Activated B cell treated with CpG ODN at 0.5 μM for 24 hours (primary cell): ENCODE measurements around the gene CBFA2T3. TPM values are rescaled to one million over a fixed set of nuclear protein-coding genes. Genes with fewer than 3 reads are reported as not detected.
"Not testable (repeated sequence)": the region's sequence is repeated elsewhere in the genome, so short reads cannot be mapped to it uniquely, and the experiment has no call there.

Experiments
- ATAC-seq: fragments of 200-7000 bp; cut with Tn5 transposase; one replicate; pipeline ENCODE4 v1.10.0; 2021; ENCODE audit warnings: low read depth, mild to moderate bottlenecking, moderate library complexity
- CTCF ChIA-PET: fragments of 350-600 bp; sonication (Branson Sonifier 250); formaldehyde crosslinking; loops from one replicate; lab custom pipeline; 2021; ENCODE audit warnings: antibody characterized with exemption; lab: Charles Lee
- POLR2A ChIA-PET: fragments of 350-600 bp; sonication (Branson Sonifier 250); formaldehyde crosslinking; loops from one replicate; lab custom pipeline; 2021; ENCODE audit warnings: antibody characterized with exemption; lab: Charles Lee
- DNase-seq: peaks from one replicate; pipeline ENCODE4 v3.0.0; 2022
- H3K27ac Mint-ChIP-seq: one replicate; pipeline ENCODE4 v1.8.0; 2020; ENCODE audit warnings: mixed read lengths
- H3K27me3 Mint-ChIP-seq: one replicate; pipeline ENCODE4 v1.8.0; 2021; ENCODE audit warnings: mixed read lengths
- H3K36me3 Mint-ChIP-seq: one replicate; pipeline ENCODE4 v1.8.0; 2021; ENCODE audit warnings: low read depth, mixed read lengths
- H3K4me1 Mint-ChIP-seq: one replicate; pipeline ENCODE4 v1.8.0; 2021; ENCODE audit warnings: mixed read lengths
- H3K4me3 Mint-ChIP-seq: one replicate; pipeline ENCODE4 v1.8.0; 2020; ENCODE audit warnings: mild to moderate bottlenecking, mixed read lengths
- H3K9me3 Mint-ChIP-seq: one replicate; pipeline ENCODE4 v1.8.0; 2020; ENCODE audit warnings: mixed read lengths
- intact Hi-C: fragments of 100-400 bp; cut with micrococcal nuclease; formaldehyde crosslinking; loops from one replicate; pipeline ENCODE4 v1.15.1; 2024
- total RNA-seq: library from RNA; stranded (reverse); gene quantifications from 2 replicates; pipeline ENCODE4 v1.2.3, GENCODE V29; 2022
- TF ChIP-seq, protein P1 (sequence below): fragments of 200-600 bp; IDR thresholded peaks from one replicate; pipeline ENCODE4 v1.8.0; 2022; ENCODE audit warnings: antibody characterized with exemption, mild to moderate bottlenecking

The CBFA2T3 gene
- total RNA-seq, 1 donor from 2014 or later = 63.3 TPM

DNA sequence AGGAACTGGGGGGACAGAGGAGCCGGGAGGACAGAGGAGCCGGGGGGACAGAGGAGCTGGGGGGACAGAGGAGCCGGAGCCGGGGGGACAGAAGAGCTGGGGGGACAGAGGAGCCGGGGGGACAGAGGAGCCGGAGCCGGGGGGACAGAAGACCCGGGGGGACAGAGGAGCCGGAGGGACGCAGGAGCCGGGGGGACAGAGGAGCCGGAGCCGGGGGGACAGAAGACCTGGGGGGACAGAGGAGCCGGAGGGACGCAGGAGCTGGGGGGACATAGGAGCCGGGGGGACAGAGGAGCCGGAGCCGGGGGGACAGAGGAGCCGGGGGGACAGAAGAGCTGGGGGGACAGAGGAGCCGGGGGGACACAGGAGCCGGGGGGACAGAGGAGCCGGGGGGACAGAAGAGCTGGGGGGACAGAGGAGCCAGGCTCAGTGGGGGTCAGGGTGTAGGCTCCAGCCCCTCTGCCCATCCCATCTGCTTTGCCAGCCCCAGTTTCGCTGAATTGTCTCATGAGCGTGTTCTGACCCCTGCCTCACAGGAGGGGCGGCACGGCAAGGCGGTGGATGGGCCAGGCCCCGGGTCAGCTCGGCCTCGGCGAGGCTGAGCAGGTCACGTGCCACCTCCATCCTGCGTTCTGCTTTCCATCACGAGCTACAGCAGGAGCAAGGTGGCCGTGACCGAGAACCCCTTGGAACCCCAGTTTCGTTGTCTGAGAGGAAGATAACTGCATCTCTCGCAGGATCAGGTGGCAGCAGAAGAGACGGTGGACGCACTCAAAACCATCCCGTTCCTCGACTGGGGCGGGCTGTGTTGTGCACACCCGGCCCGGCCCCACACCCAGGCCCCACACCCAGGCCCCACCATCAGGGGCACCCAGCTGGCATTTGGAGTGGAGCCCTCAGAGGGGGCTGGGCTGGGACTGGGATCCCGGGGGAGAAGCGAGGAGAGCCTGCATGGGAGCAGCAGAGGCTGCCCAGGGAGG, 26.1 kb upstream of the CBFA2T3 start:
- ATAC-seq = no peak

DNA sequence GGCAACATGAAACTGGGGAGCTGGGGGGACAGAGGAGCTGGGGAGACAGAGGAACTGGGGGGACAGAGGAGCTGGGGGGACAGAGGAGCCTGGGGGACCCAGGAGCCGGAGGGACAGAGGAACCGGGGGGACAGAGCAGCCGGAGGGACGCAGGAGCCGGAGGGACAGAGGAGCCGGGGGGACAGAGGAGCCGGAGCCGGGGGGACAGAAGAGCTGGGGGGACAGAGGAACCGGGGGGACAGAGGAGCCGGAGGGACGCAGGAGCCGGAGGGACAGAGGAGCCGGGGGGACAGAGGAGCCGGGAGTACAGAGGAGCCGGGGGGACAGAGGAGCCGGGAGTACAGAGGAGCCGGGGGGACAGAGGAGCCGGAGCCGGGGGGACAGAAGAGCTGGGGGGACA, 25.1 kb upstream of the CBFA2T3 start:
- ATAC-seq, H3K36me3 Mint-ChIP-seq, H3K27ac Mint-ChIP-seq, intact Hi-C loops, H3K4me3 Mint-ChIP-seq, CTCF ChIA-PET, DNase-seq: not testable (repeated sequence)
- Mint-ChIP-seq H3K4me1 (peaks cover 31% of the 10 kb centered on the region), H3K27me3 (peaks cover 26% of the 10 kb centered on the region), H3K9me3 (peaks cover 11% of the 10 kb centered on the region)
- POLR2A ChIA-PET = interaction anchor here (1.3 kb wide), 1 partner anchor 33 kb away, joined by 5 read pairs; no protein-coding TSS in a partner anchor

More for the DNA sequence above, 26.1 kb upstream of the CBFA2T3 start:
- H3K36me3 Mint-ChIP-seq = no peaks in the 10 kb centered on the region
- intact Hi-C loops = no loop called here
- CTCF ChIA-PET = no interaction called here
- no peak overlapping the region for H3K27ac Mint-ChIP-seq
- H3K4me3 Mint-ChIP-seq = no peak overlapping the region
- POLR2A ChIA-PET = interaction anchor here (0.6 kb wide), 1 partner anchor 62 kb away, joined by 4 read pairs; no protein-coding TSS in a partner anchor
- DNase-seq = no peak
- TF ChIP-seq, protein P1, sequence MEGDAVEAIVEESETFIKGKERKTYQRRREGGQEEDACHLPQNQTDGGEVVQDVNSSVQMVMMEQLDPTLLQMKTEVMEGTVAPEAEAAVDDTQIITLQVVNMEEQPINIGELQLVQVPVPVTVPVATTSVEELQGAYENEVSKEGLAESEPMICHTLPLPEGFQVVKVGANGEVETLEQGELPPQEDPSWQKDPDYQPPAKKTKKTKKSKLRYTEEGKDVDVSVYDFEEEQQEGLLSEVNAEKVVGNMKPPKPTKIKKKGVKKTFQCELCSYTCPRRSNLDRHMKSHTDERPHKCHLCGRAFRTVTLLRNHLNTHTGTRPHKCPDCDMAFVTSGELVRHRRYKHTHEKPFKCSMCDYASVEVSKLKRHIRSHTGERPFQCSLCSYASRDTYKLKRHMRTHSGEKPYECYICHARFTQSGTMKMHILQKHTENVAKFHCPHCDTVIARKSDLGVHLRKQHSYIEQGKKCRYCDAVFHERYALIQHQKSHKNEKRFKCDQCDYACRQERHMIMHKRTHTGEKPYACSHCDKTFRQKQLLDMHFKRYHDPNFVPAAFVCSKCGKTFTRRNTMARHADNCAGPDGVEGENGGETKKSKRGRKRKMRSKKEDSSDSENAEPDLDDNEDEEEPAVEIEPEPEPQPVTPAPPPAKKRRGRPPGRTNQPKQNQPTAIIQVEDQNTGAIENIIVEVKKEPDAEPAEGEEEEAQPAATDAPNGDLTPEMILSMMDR = no peak
- H3K9me3 Mint-ChIP-seq = peaks cover 5% of the 10 kb centered on the region
- peaks cover 31% of the 10 kb centered on the region for H3K4me1 Mint-ChIP-seq
- H3K27me3 Mint-ChIP-seq = peaks cover 33% of the 10 kb centered on the region

DNA sequence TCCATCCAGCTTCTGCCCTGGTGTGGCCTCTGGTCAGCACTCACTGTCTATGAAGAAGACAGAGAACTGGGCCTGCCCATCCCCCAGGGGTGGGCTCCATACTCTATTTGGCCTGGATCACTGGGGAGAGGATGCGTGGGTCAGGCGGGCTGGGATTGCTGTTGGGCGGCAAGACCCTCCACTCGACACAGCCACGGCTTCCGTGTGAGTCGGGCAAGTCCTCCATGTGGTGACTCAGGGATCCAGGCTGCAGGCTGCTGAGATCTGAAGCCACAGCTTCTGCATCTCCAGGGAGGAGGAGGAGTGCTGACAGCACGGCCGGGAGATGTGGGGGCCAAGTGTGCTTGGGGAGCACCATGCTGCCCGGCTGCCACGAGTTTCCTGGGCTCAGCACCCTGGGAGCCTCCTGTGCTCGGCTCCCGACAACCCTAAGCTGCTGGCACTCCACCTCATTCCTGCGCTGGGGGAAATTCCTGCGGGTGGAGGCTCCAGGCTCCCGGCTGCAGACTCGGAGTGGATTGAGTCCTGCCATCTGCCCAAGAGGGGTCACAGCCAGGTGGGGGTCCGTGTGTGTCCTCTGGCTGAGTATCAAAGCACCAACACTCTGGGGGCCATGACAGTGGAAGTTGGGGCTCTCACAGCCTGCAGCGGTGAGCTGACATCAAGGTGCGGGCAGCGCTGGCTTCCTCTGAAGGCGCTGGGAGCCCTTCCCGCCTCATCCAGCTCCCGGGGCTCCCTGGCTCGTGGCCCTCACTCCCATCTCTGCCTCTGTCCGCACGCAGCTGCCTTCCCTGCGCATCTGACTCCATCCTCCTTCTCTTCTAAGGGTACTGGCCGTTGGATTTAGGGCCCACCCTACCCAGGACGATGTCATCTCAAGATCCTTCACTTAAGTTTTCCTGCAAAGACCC, 24.4 kb upstream of the CBFA2T3 start:
- peaks cover 11% of the 10 kb centered on the region for H3K9me3 Mint-ChIP-seq
- peaks cover 26% of the 10 kb centered on the region for H3K27me3 Mint-ChIP-seq
- peaks cover 31% of the 10 kb centered on the region for H3K4me1 Mint-ChIP-seq
- no peak overlapping the region for H3K4me3 Mint-ChIP-seq
- ChIA-PET POLR2A (interaction anchor here (1.3 kb wide), 1 partner anchor 33 kb away, joined by 5 read pairs; no protein-coding TSS in a partner anchor), CTCF (no interaction called here)
- H3K27ac Mint-ChIP-seq = no peak overlapping the region
- ATAC-seq (no peak), DNase-seq (no peak)
- intact Hi-C loops = no loop called here
- H3K36me3 Mint-ChIP-seq = peaks cover 2% of the 10 kb centered on the region
- TF ChIP-seq, protein P1 = no peak

DNA sequence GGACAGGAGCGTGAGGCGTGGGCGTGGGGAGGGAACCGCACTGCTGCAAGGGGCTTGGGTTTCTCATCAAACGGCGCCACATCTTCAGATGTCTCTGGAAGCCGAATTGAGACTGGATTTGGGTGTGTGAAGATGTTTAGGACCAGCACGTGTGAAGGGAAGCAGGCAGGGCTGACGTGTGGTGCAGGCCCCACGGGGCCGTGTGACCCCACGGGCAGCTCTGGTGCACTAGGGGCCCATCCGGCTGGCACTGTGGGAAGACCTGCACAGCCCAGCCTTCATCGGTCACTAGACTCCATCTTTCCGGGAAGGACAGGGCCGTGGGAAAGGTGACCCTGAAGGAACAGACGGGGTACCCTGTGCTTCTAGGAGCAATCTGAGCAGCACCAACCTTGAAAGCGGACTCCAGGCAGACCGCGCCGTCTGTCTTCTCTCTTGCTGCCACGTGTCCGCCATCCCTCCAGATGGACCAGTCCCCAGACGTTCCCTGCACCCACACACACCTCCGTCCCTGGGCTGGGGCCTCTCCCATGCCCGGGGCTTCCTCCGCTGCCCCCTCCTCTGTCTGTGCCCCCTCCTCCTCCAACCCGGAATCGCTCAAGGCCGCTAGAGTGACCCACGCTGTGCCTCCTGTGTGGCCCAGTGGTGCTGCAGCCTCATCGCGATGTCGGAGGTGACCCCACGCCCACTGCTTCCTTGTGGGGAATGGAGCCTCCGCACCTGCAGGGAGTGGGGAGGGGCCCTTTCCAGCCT, 23.4 kb upstream of the CBFA2T3 start:
- intact Hi-C loops = no loop called here
- peaks cover 20% of the 10 kb centered on the region for H3K27me3 Mint-ChIP-seq
- CTCF ChIA-PET = no interaction called here
- TF ChIP-seq, protein P1 = no peak
- peaks cover 2% of the 10 kb centered on the region for H3K36me3 Mint-ChIP-seq
- peaks cover 11% of the 10 kb centered on the region for H3K9me3 Mint-ChIP-seq
- POLR2A ChIA-PET = interaction anchor here (0.7 to 1.3 kb wide), 2 partner anchors 32 to 171 kb away, joined by 3 to 5 read pairs; partner anchors contain the start of gene CDH15
- peaks cover 31% of the 10 kb centered on the region for H3K4me1 Mint-ChIP-seq
- peak overlapping the region; percentile 54 for H3K27ac Mint-ChIP-seq
- ATAC-seq (no peak), DNase-seq (no peak)
- no peak overlapping the region for H3K4me3 Mint-ChIP-seq
